WTC11 (cell line): Measurements from ENCODE around the gene XPR1. TPM values are rescaled to one million over a fixed set of nuclear protein-coding genes. Genes with fewer than 3 reads are reported as not detected.

ENCODE experiments used
- ATAC-seq: fragments of 200-7000 bp; cut with Tn5 transposase; 2 replicates; pipeline ENCODE4 v1.10.0; 2021; ENCODE audit warnings: mild to moderate bottlenecking, moderate library complexity
- CTCF ChIA-PET: fragments of 300-600 bp; sonication (Branson Sonifier 250); formaldehyde crosslinking; loops from one replicate; lab custom pipeline; 2021; ENCODE audit warnings: antibody characterized with exemption; lab: Charles Lee
- POLR2A ChIA-PET: fragments of 350-600 bp; sonication (Branson Sonifier 250); formaldehyde crosslinking; loops from one replicate; lab custom pipeline; 2021; ENCODE audit warnings: antibody characterized with exemption; lab: Charles Lee
- DNase-seq: peaks from one replicate; pipeline ENCODE4 v3.0.0; 2021; ENCODE audit warnings: low spot score
- H3K27ac Mint-ChIP-seq: 2 replicates; pipeline ENCODE4 v1.8.0; 2021; ENCODE audit warnings: mixed read lengths
- H3K27me3 Mint-ChIP-seq: 2 replicates; pipeline ENCODE4 v1.8.0; 2021; ENCODE audit warnings: low read depth, mild to moderate bottlenecking, moderate library complexity, mixed read lengths
- H3K36me3 Mint-ChIP-seq: 2 replicates; pipeline ENCODE4 v1.8.0; 2021; ENCODE audit warnings: mixed read lengths
- H3K4me1 Mint-ChIP-seq: 2 replicates; pipeline ENCODE4 v1.8.0; 2022; ENCODE audit warnings: mixed read lengths
- H3K4me3 Mint-ChIP-seq: 2 replicates; pipeline ENCODE4 v1.8.0; 2021; ENCODE audit warnings: mild to moderate bottlenecking, moderate library complexity, mixed read lengths
- H3K9me3 Mint-ChIP-seq: 2 replicates; pipeline ENCODE4 v1.8.0; 2021; ENCODE audit warnings: mixed read lengths
- CBFB ChIP-seq: sonication (generic); formaldehyde crosslinking; IDR thresholded peaks from 2 replicates; pipeline ENCODE4 v1.8.1; 2022; ENCODE audit warnings: mild to moderate bottlenecking, low read depth, missing genetic modification reagents
- E2F5 ChIP-seq: sonication (generic); formaldehyde crosslinking; IDR thresholded peaks from 2 replicates; pipeline ENCODE4 v1.8.1; 2022; ENCODE audit warnings: mild to moderate bottlenecking, moderate library complexity, missing genetic modification reagents
- EMX1 ChIP-seq: fragments of 250-450 bp; sonication (Bioruptor Pico); IDR thresholded peaks from 2 replicates; pipeline ENCODE4 v1.8.0; 2021; ENCODE audit warnings: mild to moderate bottlenecking
- ERG ChIP-seq: fragments of 250-450 bp; sonication (Bioruptor Pico); IDR thresholded peaks from 2 replicates; pipeline ENCODE4 v1.8.0; 2021; ENCODE audit warnings: mild to moderate bottlenecking
- FOXP1 ChIP-seq: sonication (generic); formaldehyde crosslinking; IDR thresholded peaks from 2 replicates; pipeline ENCODE4 v1.8.0; 2022; ENCODE audit warnings: missing genetic modification reagents, mild to moderate bottlenecking, moderate library complexity, borderline replicate concordance
- HMGXB4 ChIP-seq: sonication (generic); formaldehyde crosslinking; IDR thresholded peaks from 2 replicates; pipeline ENCODE4 v1.8.1; 2023; ENCODE audit warnings: mild to moderate bottlenecking, moderate library complexity, missing genetic modification reagents
- NFE2L1 ChIP-seq: sonication (generic); formaldehyde crosslinking; IDR thresholded peaks from 2 replicates; pipeline ENCODE4 v1.8.1; 2023; ENCODE audit warnings: missing genetic modification reagents
- NFYB ChIP-seq: sonication (generic); formaldehyde crosslinking; conservative IDR thresholded peaks from 2 replicates; pipeline ENCODE4 v1.8.0; 2022; ENCODE audit warnings: low read depth, missing genetic modification reagents
- NR1H2 ChIP-seq: sonication (generic); formaldehyde crosslinking; IDR thresholded peaks from 2 replicates; pipeline ENCODE4 v1.9.0; 2021; ENCODE audit warnings: mild to moderate bottlenecking, moderate library complexity, missing genetic modification reagents
- PRRX2 ChIP-seq: fragments of 250-450 bp; sonication (Bioruptor Pico); IDR thresholded peaks from 2 replicates; pipeline ENCODE4 v1.8.0; 2021; ENCODE audit warnings: mild to moderate bottlenecking
- RELA ChIP-seq: sonication (generic); formaldehyde crosslinking; IDR thresholded peaks from 2 replicates; pipeline ENCODE4 v1.8.1; 2022; ENCODE audit warnings: missing genetic modification reagents, mild to moderate bottlenecking, borderline replicate concordance
- RORB ChIP-seq: fragments of 250-450 bp; sonication (Bioruptor Pico); IDR thresholded peaks from 2 replicates; pipeline ENCODE4 v1.9.0; 2021; ENCODE audit warnings: mild to moderate bottlenecking
- USF1 ChIP-seq: sonication (generic); formaldehyde crosslinking; IDR thresholded peaks from 2 replicates; pipeline ENCODE4 v1.8.0; 2022; ENCODE audit warnings: mild to moderate bottlenecking, missing genetic modification reagents
- ZBTB43 ChIP-seq: sonication (generic); formaldehyde crosslinking; IDR thresholded peaks from 2 replicates; pipeline ENCODE4 v1.8.1; 2023; ENCODE audit warnings: mild to moderate bottlenecking, missing genetic modification reagents
- ZNF532 ChIP-seq: fragments of 250-450 bp; sonication (Bioruptor Pico); IDR thresholded peaks from 2 replicates; pipeline ENCODE4 v1.9.0; 2021; ENCODE audit warnings: mild to moderate bottlenecking, borderline replicate concordance
- ZSCAN18 ChIP-seq: fragments of 250-450 bp; sonication (Bioruptor Pico); IDR thresholded peaks from 2 replicates; pipeline ENCODE4 v2.1.2; 2022; ENCODE audit warnings: mild to moderate bottlenecking, moderate library complexity
- total RNA-seq: library from RNA; stranded (reverse); gene quantifications from 3 replicates; pipeline ENCODE4 v1.2.3, GENCODE V29; 2021

The XPR1 gene
- total RNA-seq, 1 experiment from 2014 or later, result 34.6 TPM

- ChIA-PET POLR2A (no interaction called here), CTCF (interaction anchor here (0.6 to 1.4 kb wide), 2 partner anchors 55 to 160 kb away, joined by 3 to 4 read pairs; no protein-coding TSS in a partner anchor)
- no peak for ATAC-seq
- no peaks in the 10 kb centered on the region for H3K9me3 Mint-ChIP-seq
- H3K4me3 Mint-ChIP-seq, result no peak overlapping the region
- H3K4me1 Mint-ChIP-seq, result peaks cover 16% of the 10 kb centered on the region
- H3K27ac Mint-ChIP-seq, result no peak overlapping the region
- no peak for DNase-seq
- H3K27me3 Mint-ChIP-seq, result peaks cover 4% of the 10 kb centered on the region
- TF ChIP-seq ZBTB43 (CRISPR knock-in tag) (no peak), RORB (CRISPR knock-in tag) (no peak), NFE2L1 (no peak), CBFB (CRISPR knock-in tag) (no peak), E2F5 (no peak), HMGXB4 (no peak), USF1 (CRISPR knock-in tag) (no peak), NFYB (CRISPR knock-in tag) (no peak), FOXP1 (CRISPR knock-in tag) (no peak), RELA (CRISPR knock-in tag) (no peak), ERG (no peak), PRRX2 (no peak), ZSCAN18 (CRISPR knock-in tag) (no peak), EMX1 (CRISPR knock-in tag) (no peak), NR1H2 (CRISPR knock-in tag) (no peak), ZNF532 (no peak)
- no peaks in the 10 kb centered on the region for H3K36me3 Mint-ChIP-seq
Measured at GRCh38 chr1:180937012-180937372, 305.2 kb downstream of the XPR1 start.
